NCI-H1694 (cell line): Measurements from ENCODE around the gene SAMMSON.

Source experiments
- DNase-seq: peaks from one replicate; lab custom pipeline; 2025; lab: John Stamatoyannopoulos, UW

Gene SAMMSON

GRCh38 chr3:69999140-70000027 lies at the start of gene SAMMSON:
TSS of gene SAMMSON (plus strand) at chr3:69999733.
- no peak for DNase-seq

GRCh38 chr3:69951616-69952015 lies 47.9 kb upstream of the SAMMSON start:
- DNase-seq, result no peak

GRCh38 chr3:69959581-69959980 lies 40.0 kb upstream of the SAMMSON start:
- DNase-seq, result no peak

- no peak for DNase-seq
Measured at GRCh38 chr3:69961706-69962439, 37.7 kb upstream of the SAMMSON start.

- DNase-seq, result no peak
Measured at GRCh38 chr3:69963643-69964042, 35.9 kb upstream of the SAMMSON start.

- no peak for DNase-seq
Measured at GRCh38 chr3:69967156-69967555, 32.4 kb upstream of the SAMMSON start.

- no peak for DNase-seq
Measured at GRCh38 chr3:69970827-69971226, 28.7 kb upstream of the SAMMSON start.

- DNase-seq, result no peak
Measured at GRCh38 chr3:69972672-69973071, 26.9 kb upstream of the SAMMSON start.

- no peak for DNase-seq
Measured at GRCh38 chr3:69976021-69976420, 23.5 kb upstream of the SAMMSON start.

- DNase-seq, result no peak
Measured at GRCh38 chr3:69983546-69984265, 15.8 kb upstream of the SAMMSON start.

- DNase-seq, result no peak
Measured at GRCh38 chr3:69985266-69985665, 14.3 kb upstream of the SAMMSON start.

GRCh38 chr3:69986419-69986818 lies 13.1 kb upstream of the SAMMSON start:
- DNase-seq, result no peak

- no peak for DNase-seq
Measured at GRCh38 chr3:69987833-69988232, 11.7 kb upstream of the SAMMSON start.

- no peak for DNase-seq
Measured at GRCh38 chr3:69993757-69994156, 5.8 kb upstream of the SAMMSON start.

GRCh38 chr3:69994919-69995318 lies 4.6 kb upstream of the SAMMSON start:
- DNase-seq, result no peak

GRCh38 chr3:69997631-69998307 lies 1.8 kb upstream of the SAMMSON start:
- DNase-seq, result no peak

GRCh38 chr3:69998759-69999139 lies 784 bp upstream of the SAMMSON start:
- DNase-seq, result no peak

- no peak for DNase-seq
Measured at GRCh38 chr3:70000028-70000410, 486 bp downstream of the SAMMSON start.

GRCh38 chr3:70000563-70001081 lies 1.1 kb downstream of the SAMMSON start:
- DNase-seq, result no peak

- no peak for DNase-seq
Measured at GRCh38 chr3:70003119-70003518, 3.6 kb downstream of the SAMMSON start.

GRCh38 chr3:70006089-70006488 lies 6.6 kb downstream of the SAMMSON start:
- DNase-seq, result no peak

- DNase-seq, result no peak
Measured at GRCh38 chr3:70010346-70010745, 10.8 kb downstream of the SAMMSON start.
